SK-N-SH (cell line): Measurements from ENCODE around the gene MGLL. TPM values are rescaled to one million over a fixed set of nuclear protein-coding genes. Genes with fewer than 3 reads are reported as not detected.

Experiments used
- CTCF ChIA-PET: fragments of 300-600, 350-600 bp; formaldehyde crosslinking; extraction: SDS; loops from one replicate; lab custom pipeline; 2021; lab: Yijun Ruan, JAX
- POLR2A ChIA-PET: fragments of 350-600 bp; sonication (Branson Sonifier 250); formaldehyde crosslinking; extraction: SDS; loops from one replicate; lab custom pipeline; 2020; ENCODE audit warnings: antibody characterized with exemption, inconsistent platforms; lab: Yijun Ruan, JAX
- DNase-seq: peaks from one replicate; pipeline ENCODE4 v3.0.0; 2012
- H2AFZ ChIP-seq: fragments of 200-600 bp; sonication (generic); 2 replicates; pipeline ENCODE4 v1.8.1; 2016; ENCODE audit warnings: antibody characterized with exemption, mild to moderate bottlenecking, low read depth
- H3F3A ChIP-seq: fragments of 200-600 bp; sonication (generic); replicated peaks from 2 replicates; pipeline ENCODE3; 2016; ENCODE audit warnings: antibody characterized with exemption, mild to moderate bottlenecking; ENCODE audit not compliant: insufficient read depth
- H3K27ac ChIP-seq, 2 experiments: fragments of 200-500 bp in 1 of 2; fragments of 200-600 bp in 1 of 2; sonication (Bioruptor generic) in 1 of 2; sonication (generic), shearing (Covaris generic) in 1 of 2; 2 replicates each; pipeline versions ENCODE4 v1.5.1 to v1.6.1; 2014 to 2016; ENCODE audit warnings: low read depth in 2 of 2, inconsistent platforms in 1 of 2, low read length in 1 of 2, mild to moderate bottlenecking in 1 of 2, mixed read lengths in 1 of 2
- H3K27me3 ChIP-seq: fragments of 200-600 bp; sonication (generic), shearing (Covaris generic); 2 replicates; pipeline ENCODE4 v1.6.1; 2016; ENCODE audit warnings: mixed run types; ENCODE audit not compliant: insufficient read depth
- H3K36me3 ChIP-seq, 2 experiments: fragments of 200-500 bp in 1 of 2; fragments of 200-600 bp in 1 of 2; sonication (Bioruptor generic) in 1 of 2; sonication (generic) in 1 of 2; replicated peaks in 1 of 2; 2 replicates each; pipeline versions ENCODE3 to v1.5.1; 2014 to 2016; ENCODE audit warnings: low read length in 1 of 2, mild to moderate bottlenecking in 1 of 2; ENCODE audit not compliant: insufficient read depth in 2 of 2, control insufficient read depth in 1 of 2
- H3K4me1 ChIP-seq, 2 experiments: fragments of 200-500 bp in 1 of 2; fragments of 200-600 bp in 1 of 2; sonication (Bioruptor generic) in 1 of 2; sonication (generic), shearing (Covaris generic) in 1 of 2; 2 replicates each; pipeline versions ENCODE4 v1.5.1 to v1.6.1; 2014 to 2016; ENCODE audit warnings: low read depth in 1 of 2, low read length in 1 of 2, mixed run types in 1 of 2; ENCODE audit not compliant: insufficient read depth in 2 of 2, control insufficient read depth in 1 of 2
- H3K4me2 ChIP-seq: fragments of 200-600 bp; sonication (generic), shearing (Covaris generic); 2 replicates; pipeline ENCODE4 v1.6.1; 2017; ENCODE audit warnings: mixed run types
- H3K4me3 ChIP-seq, 2 experiments: fragments of 200-500 bp in 1 of 2; fragments of 200-600 bp in 1 of 2; sonication (Bioruptor generic) in 1 of 2; sonication (generic), shearing (Covaris generic) in 1 of 2; 2 replicates each; pipeline versions ENCODE4 v1.5.1 to v1.8.1; 2014 to 2016; ENCODE audit warnings: low read depth in 2 of 2, inconsistent platforms in 1 of 2, low read length in 1 of 2, mild to moderate bottlenecking in 1 of 2, mixed read lengths in 1 of 2, moderate library complexity in 1 of 2
- H3K79me2 ChIP-seq: fragments of 200-600 bp; sonication (generic); 2 replicates; pipeline ENCODE4 v1.8.1; 2017; ENCODE audit warnings: mild to moderate bottlenecking; ENCODE audit not compliant: insufficient read depth
- H3K9ac ChIP-seq: fragments of 200-600 bp; sonication (generic); 2 replicates; pipeline ENCODE4 v1.6.1; 2017; ENCODE audit warnings: mixed run types
- H3K9me2 ChIP-seq: fragments of 200-600 bp; sonication (generic); 2 replicates; pipeline ENCODE4 v1.6.1; 2017; ENCODE audit warnings: mixed run types
- H3K9me3 ChIP-seq: fragments of 200-600 bp; sonication (generic); 2 replicates; pipeline ENCODE4 v1.6.1; 2017; ENCODE audit warnings: mixed run types, mild to moderate bottlenecking, moderate library complexity
- H4K20me1 ChIP-seq: fragments of 200-600 bp; sonication (generic); 2 replicates; pipeline ENCODE4 v1.6.1; 2017; ENCODE audit warnings: mild to moderate bottlenecking, mixed run types; ENCODE audit not compliant: insufficient read depth
- CHD2 ChIP-seq: fragments of 150-350 bp; IDR thresholded peaks from 2 replicates; pipeline ENCODE4 v1.6.1; 2018; ENCODE audit warnings: low read length; ENCODE audit not compliant: partially characterized antibody
- EP300 ChIP-seq, 2 experiments: IDR thresholded peaks; 2 replicates each; pipeline versions ENCODE4 v1.4.0 to v1.6.1; 2012; ENCODE audit warnings: borderline replicate concordance in 1 of 2, low read depth in 1 of 2, low read length in 1 of 2
- FOXJ3 ChIP-seq: sonication (generic); formaldehyde crosslinking; IDR thresholded peaks from 2 replicates; pipeline ENCODE4 v1.5.1; 2020; ENCODE audit warnings: mild to moderate bottlenecking, missing genetic modification reagents
- FOXM1 ChIP-seq: IDR thresholded peaks from 2 replicates; pipeline ENCODE4 v1.4.0; 2012; ENCODE audit warnings: low read depth, mild to moderate bottlenecking
- GATA2 ChIP-seq: sonication (generic); formaldehyde crosslinking; IDR thresholded peaks from 2 replicates; pipeline ENCODE4 v1.5.0; 2020; ENCODE audit warnings: mild to moderate bottlenecking, missing genetic modification reagents
- MXI1 ChIP-seq: IDR thresholded peaks from 2 replicates; pipeline ENCODE4 v1.6.1; 2012; ENCODE audit warnings: mild to moderate bottlenecking, low read depth, low read length, improper control_type of control experiment
- NRF1 ChIP-seq: IDR thresholded peaks from 2 replicates; pipeline ENCODE4 v1.6.1; 2012; ENCODE audit warnings: low read depth, mild to moderate bottlenecking, low read length
- POLR2AphosphoS5 ChIP-seq: IDR thresholded peaks from 2 replicates; pipeline ENCODE4 v1.6.1; 2012; ENCODE audit warnings: low read depth, low read length
- RAD21 ChIP-seq: IDR thresholded peaks from 2 replicates; pipeline ENCODE4 v1.6.1; 2012; ENCODE audit warnings: mild to moderate bottlenecking, low read length
- RFX5 ChIP-seq: IDR thresholded peaks from 2 replicates; pipeline ENCODE4 v1.6.1; 2012; ENCODE audit warnings: mild to moderate bottlenecking, improper control_type of control experiment, low read length
- RXRA ChIP-seq: IDR thresholded peaks from 2 replicates; pipeline ENCODE4 v1.4.0; 2012; ENCODE audit warnings: low read depth, mild to moderate bottlenecking, borderline replicate concordance
- SIN3A ChIP-seq: IDR thresholded peaks from 2 replicates; pipeline ENCODE4 v1.6.1; 2012; ENCODE audit warnings: low read depth, mild to moderate bottlenecking, low read length, moderate library complexity, borderline replicate concordance
- SMC3 ChIP-seq: IDR thresholded peaks from 2 replicates; pipeline ENCODE4 v1.6.1; 2012; ENCODE audit warnings: low read depth, low read length, improper control_type of control experiment
- TAF1 ChIP-seq: IDR thresholded peaks from 2 replicates; pipeline ENCODE4 v1.6.1; 2012; ENCODE audit warnings: low read depth, mild to moderate bottlenecking, low read length, moderate library complexity, borderline replicate concordance
- TEAD4 ChIP-seq: IDR thresholded peaks from 2 replicates; pipeline ENCODE4 v1.4.0; 2012; ENCODE audit warnings: mild to moderate bottlenecking, borderline replicate concordance; ENCODE audit not compliant: insufficient read depth
- YY1 ChIP-seq: IDR thresholded peaks from 2 replicates; pipeline ENCODE4 v1.4.0; 2012; ENCODE audit warnings: low read depth, mild to moderate bottlenecking
- WGBS: methylation state at CpG from one replicate; pipeline ENCODE4 v1.1.6; 2017; ENCODE audit warnings: low lambda C conversion rate; 5-methylcytosine and 5-hydroxymethylcytosine counted together
- polyA plus RNA-seq, 3 experiments: library from polyadenylated mRNA; depleted of rRNA; stranded (reverse); fragments of >200 nt; gene quantifications; 2 replicates each; pipeline ENCODE4 v1.2.3, GENCODE V29; 2012
- TF ChIP-seq, protein P1 (sequence below): IDR thresholded peaks from 2 replicates; pipeline ENCODE4 v1.6.1; 2012; ENCODE audit warnings: mild to moderate bottlenecking, low read depth, low read length, moderate library complexity
- TF ChIP-seq, protein P2 (sequence below): IDR thresholded peaks from 2 replicates; pipeline ENCODE4 v1.4.0; 2012; ENCODE audit warnings: low read depth
- TF ChIP-seq, protein P3 (sequence below): fragments of 150-350 bp; IDR thresholded peaks from 2 replicates; pipeline ENCODE4 v1.6.1; 2017; ENCODE audit warnings: antibody characterized with exemption, low read length, low read depth, borderline replicate concordance

MGLL gene
- polyA plus RNA-seq, 1 of the 3 experiments (the other 2 are of a cell fraction): 2.2 TPM

DNA sequence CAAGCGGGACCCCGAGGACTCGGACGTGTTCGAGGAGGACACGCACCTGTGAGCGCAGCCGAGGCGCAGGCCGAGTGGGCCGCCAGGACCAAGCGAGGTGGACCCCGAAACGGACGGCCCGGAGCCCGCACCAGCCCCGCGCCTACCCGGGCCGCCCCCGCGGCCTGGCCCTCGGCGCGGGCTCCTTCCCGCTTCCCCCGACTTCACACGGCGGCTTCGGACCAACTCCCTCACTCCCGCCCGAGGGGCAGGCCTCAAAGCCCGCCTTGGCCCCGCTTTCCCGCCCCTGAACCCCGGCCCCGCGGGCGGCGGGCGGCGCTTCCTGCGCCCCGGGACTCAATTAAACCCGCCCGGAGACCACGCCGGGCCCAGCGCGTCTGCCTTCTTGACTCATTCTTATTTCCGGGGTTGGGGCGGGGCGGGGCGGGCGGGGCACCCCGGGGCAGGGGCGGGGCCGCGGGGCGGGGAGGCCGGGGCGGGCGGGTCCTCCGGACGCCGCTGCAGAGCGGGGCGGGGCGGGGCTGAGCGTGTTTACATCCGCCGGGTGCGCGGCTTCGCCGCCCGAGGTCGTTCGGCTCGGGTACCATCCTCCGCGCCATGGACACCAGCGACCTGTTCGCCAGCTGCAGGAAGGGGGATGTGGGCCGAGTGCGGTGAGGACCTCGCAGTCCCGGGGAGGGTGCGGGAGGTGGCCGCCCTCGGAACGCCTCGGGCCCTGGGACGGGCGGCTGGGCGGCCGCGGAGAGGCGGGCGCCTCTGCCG lies 149.7 kb downstream of the MGLL start, which contains the start of gene ABTB1:
ABTB1 (plus strand) TSS at position 524 of the 762 bp plus-strand sequence; CDS start at position 598, 74 bp downstream.
- H3K4me3 ChIP-seq: peak within 1 kb of the TSS; percentile 92 to 98
- H3K9ac ChIP-seq: peak within 1 kb of the TSS; percentile 93
- WGBS: 0% methylated on average over 4 of the region's 102 CpGs
- H3K36me3 ChIP-seq: peaks cover 0 to 3% of the 10 kb centered on the region in 2 experiments
- no peaks in the 10 kb centered on the region for H3K9me3 ChIP-seq
- no peaks in the 10 kb centered on the region for H3K9me2 ChIP-seq
- no peaks in the 10 kb centered on the region for H3K27me3 ChIP-seq
- TF ChIP-seq POLR2AphosphoS5: peak; percentile 78
- TF ChIP-seq FOXJ3 (CRISPR knock-in tag): peak; percentile 65; the same call in 1 of the 2 replicates
- peak; percentile 56; the same call in 1 of the 2 replicates for TF ChIP-seq TAF1
- TF ChIP-seq MXI1: no peak; the same call in 1 of the 2 replicates
- TF ChIP-seq CHD2: no peak
- no peak for TF ChIP-seq FOXM1
- TF ChIP-seq GATA2 (CRISPR knock-in tag): no peak
- TF ChIP-seq EP300 (IDR thresholded peaks at IDR 0.05; ENCODE audit: borderline replicate concordance in 1 of 2, low read depth in 1 of 2, low read length in 1 of 2): no peak
- no peak for TF ChIP-seq YY1
- TF ChIP-seq, protein P1, sequence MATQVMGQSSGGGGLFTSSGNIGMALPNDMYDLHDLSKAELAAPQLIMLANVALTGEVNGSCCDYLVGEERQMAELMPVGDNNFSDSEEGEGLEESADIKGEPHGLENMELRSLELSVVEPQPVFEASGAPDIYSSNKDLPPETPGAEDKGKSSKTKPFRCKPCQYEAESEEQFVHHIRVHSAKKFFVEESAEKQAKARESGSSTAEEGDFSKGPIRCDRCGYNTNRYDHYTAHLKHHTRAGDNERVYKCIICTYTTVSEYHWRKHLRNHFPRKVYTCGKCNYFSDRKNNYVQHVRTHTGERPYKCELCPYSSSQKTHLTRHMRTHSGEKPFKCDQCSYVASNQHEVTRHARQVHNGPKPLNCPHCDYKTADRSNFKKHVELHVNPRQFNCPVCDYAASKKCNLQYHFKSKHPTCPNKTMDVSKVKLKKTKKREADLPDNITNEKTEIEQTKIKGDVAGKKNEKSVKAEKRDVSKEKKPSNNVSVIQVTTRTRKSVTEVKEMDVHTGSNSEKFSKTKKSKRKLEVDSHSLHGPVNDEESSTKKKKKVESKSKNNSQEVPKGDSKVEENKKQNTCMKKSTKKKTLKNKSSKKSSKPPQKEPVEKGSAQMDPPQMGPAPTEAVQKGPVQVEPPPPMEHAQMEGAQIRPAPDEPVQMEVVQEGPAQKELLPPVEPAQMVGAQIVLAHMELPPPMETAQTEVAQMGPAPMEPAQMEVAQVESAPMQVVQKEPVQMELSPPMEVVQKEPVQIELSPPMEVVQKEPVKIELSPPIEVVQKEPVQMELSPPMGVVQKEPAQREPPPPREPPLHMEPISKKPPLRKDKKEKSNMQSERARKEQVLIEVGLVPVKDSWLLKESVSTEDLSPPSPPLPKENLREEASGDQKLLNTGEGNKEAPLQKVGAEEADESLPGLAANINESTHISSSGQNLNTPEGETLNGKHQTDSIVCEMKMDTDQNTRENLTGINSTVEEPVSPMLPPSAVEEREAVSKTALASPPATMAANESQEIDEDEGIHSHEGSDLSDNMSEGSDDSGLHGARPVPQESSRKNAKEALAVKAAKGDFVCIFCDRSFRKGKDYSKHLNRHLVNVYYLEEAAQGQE: 0 out of 2 replicates have a peak, but pooled peaks have one; percentile 9
- TF ChIP-seq RFX5: no peak
- no peak for TF ChIP-seq RXRA
- no peak for TF ChIP-seq SMC3
- TF ChIP-seq TEAD4: no peak
- TF ChIP-seq, protein P2, sequence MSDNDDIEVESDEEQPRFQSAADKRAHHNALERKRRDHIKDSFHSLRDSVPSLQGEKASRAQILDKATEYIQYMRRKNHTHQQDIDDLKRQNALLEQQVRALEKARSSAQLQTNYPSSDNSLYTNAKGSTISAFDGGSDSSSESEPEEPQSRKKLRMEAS: peak; percentile 71
- TF ChIP-seq SIN3A: peak; percentile 31; the same call in 1 of the 2 replicates
- TF ChIP-seq NRF1: no peak
- TF ChIP-seq, protein P3, sequence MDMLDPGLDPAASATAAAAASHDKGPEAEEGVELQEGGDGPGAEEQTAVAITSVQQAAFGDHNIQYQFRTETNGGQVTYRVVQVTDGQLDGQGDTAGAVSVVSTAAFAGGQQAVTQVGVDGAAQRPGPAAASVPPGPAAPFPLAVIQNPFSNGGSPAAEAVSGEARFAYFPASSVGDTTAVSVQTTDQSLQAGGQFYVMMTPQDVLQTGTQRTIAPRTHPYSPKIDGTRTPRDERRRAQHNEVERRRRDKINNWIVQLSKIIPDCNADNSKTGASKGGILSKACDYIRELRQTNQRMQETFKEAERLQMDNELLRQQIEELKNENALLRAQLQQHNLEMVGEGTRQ: no peak
- no peak for TF ChIP-seq RAD21
- peaks cover 6 to 19% of the 10 kb centered on the region in 2 experiments; a peak in 1 of 4 replicates for H3K4me1 ChIP-seq
- H3K79me2 ChIP-seq: peaks cover 13% of the 10 kb centered on the region
- H2AFZ ChIP-seq: peak within 1 kb of the TSS; percentile 86; the same call in 1 of the 2 replicates
- CTCF ChIA-PET: interaction anchor here (0.7 to 2.3 kb wide), 10 partner anchors 10 to 298 kb away, joined by 3 to 16 read pairs (median 4); no protein-coding TSS in a partner anchor
- H4K20me1 ChIP-seq: no peaks in the 10 kb centered on the region
- H3F3A ChIP-seq: no peaks in the 10 kb centered on the region
- POLR2A ChIA-PET: interaction anchor here (0.6 kb wide), 1 partner anchor 18 kb away, joined by 3 read pairs; no protein-coding TSS in a partner anchor
- H3K4me2 ChIP-seq: peak within 1 kb of the TSS; percentile 98
- peak within 1 kb of the TSS; percentile 53 to 77; a peak in 3 of 4 replicates for H3K27ac ChIP-seq
- peak; percentile 98 for DNase-seq
